Stimulated activated CD4-positive, alpha-beta T cell treated with anti-CD3 and anti-CD28 coated beads, Interleukin-15, amount 100 ng/mL, for 24 hours (primary cell): ENCODE measurements around the gene ZNF747.
A peak's percentile ranks its signal among the peaks of the same experiment; 100 is the strongest.

Experiments used
- DNase-seq: peaks from one replicate; pipeline ENCODE4 v3.0.0-alpha.2; 2020

The ZNF747 gene

DNA sequence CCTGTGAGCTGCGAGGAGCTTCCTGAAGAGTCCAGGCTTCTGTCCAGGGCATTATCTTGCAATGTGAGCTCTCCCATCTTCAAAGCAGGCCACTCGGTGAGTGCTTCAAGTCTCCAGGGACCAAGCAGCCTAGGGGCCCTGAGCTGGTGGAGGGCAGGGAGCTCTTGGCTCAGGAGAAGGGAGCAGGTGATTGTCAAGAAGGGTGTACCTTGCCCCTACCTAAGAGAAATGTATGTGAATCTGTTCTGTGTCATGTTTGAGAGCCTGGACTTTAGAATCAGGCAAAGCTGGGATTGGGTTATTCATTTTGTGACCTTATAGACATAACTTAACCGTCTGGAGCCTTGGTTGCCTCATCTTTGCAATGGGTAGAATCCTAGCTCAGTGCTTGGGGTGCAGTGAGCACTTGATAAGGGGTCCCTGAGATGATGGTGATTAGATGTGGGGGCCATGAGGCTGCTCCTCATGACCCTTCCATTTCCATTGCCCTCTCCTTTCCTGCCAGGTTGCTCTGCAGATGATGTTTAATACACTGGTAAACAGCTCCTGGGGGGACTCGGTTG lies 24.2 kb downstream of the ZNF747 start:
- no peak for DNase-seq

DNA sequence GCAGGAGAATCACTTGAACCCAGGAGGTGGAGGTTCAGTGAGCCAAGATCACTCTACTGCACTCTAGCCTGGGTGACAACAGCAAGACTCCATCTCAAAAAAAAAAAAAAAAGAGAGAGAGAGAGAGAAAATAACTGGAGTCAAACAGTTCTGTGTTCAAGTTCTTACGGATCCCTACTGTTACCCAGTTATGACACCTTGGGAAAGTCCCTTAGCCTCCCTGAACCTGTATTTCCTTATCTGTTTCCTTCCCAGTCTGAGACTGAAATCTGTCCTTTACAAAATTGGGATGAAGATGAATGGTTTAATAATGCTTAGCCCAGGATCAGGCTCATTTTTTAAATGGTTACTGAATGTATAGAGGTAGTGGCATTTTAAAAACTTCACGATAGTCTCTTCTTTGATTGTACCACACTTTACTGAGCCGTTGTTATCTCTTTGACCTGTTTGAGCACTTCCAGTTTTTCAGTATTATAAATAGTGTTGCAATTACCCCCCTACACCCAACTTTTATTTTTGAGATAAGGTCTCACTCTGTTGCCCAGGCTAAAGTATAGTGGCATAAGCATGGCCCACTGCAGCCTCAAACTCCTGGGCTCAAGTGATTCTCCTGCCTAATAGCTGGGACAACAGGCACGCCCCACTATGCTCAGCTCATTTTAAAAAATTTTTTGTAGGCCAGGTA lies 25.4 kb downstream of the ZNF747 start:
- DNase-seq: no peak

GRCh38 chr16:30503403-30504296 lies 31.0 kb downstream of the ZNF747 start:
- DNase-seq: no peak

- DNase-seq: no peak
These were observed 35.4 kb downstream of the ZNF747 start for GRCh38 chr16:30499284-30499683.

DNA sequence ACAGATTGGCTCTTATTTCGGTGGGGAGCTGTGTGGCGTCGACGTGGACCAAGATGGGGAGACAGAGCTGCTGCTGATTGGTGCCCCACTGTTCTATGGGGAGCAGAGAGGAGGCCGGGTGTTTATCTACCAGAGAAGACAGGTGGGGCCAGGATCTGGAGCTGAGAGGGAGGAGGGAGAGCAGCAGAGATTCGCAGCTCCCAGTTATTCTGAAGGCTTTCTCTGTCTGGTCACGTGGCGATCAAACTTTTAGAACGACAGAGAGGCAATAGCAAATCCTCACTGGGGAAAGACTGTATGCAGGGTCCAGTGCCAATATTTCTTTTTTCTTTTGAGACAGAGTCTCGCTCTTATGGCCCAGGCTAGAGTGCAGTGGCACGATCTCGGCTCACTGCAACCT lies 39.9 kb downstream of the ZNF747 start:
- no peak for DNase-seq

GRCh38 chr16:30493941-30494488 lies 40.6 kb downstream of the ZNF747 start:
- DNase-seq: no peak

DNA sequence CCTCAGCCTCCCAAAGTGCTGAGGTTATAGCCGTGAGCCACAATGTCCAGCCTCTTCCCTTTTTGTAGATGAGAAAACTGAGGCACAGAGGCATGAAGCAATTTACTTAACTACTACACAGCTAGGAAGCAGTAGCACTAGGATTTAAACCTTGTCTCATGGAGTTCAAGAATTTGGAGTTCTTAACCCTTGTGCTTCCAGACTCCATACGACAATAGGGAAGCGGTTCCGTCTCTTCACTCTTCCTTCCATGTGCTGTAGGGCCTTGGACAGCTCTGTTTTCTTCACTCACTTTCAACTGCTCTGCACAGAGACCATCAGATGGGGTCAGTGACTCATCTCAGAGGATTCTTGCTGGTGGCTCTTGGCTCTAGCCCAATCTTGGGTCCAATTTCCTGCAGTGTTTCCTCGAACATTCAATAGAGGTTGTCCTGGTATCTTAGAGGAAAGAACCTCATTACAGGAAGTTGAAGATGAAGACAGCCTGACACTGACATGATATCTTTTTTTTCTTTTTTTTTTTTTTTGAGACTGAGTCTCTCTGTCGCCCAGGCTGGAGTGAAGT lies 42.8 kb downstream of the ZNF747 start:
- peak; percentile 39 for DNase-seq

- DNase-seq: no peak
These were observed 43.4 kb downstream of the ZNF747 start for GRCh38 chr16:30491229-30491628.

GRCh38 chr16:30490210-30490609 lies 44.4 kb downstream of the ZNF747 start:
- no peak for DNase-seq

GRCh38 chr16:30488764-30489605 lies 45.7 kb downstream of the ZNF747 start:
- no peak for DNase-seq

DNA sequence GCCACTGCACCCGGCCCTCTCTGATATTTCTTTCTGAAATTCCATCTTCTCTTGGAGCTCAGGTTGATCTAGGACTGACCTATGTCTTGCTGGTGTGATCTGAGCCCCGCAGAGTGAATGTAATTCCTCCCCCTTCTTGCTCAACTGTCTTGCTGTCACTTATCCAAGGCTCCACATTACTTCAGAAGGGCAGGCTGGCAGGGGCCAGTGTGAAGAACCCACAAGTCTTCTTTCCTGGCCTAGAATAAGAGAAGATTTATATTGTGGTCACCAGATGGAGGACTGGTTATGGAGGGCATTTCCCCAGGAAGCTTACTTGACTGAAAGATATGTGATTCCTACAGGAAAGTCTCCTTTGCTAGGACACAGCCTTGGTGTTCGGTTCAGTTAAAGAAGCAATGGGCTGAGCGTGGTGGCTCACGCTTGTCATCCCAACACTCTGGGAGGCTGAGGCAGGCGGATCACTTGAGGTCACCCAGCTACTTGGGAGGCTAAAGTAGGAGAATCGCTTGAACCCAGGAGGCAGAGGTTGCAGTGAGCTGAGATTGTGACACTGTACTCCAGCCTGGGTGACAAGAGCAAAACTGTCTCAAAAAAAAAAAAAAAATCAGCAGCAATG lies 48.7 kb downstream of the ZNF747 start:
- no peak for DNase-seq

DNA sequence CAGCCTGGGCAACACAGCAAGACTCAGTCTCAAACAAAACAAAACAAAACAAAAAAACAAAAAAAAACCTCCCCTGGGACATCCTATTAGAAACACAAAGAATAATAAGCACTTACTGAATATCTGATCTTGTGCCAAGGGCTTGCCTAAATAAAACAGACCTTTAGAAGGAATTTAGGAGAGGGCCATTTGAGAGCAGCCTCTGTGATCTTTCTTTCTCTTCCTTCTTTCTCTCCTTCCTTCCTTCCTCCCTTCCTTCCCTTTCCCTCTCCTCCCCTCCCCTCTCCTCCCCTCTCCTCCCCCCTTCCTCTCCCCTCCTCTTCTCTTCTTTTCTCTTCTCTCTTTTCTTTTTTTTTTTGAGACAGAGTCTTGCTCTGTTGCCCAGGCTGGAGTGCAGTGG lies 49.8 kb downstream of the ZNF747 start:
- no peak for DNase-seq

GRCh38 chr16:30482366-30482765 lies 52.3 kb downstream of the ZNF747 start:
- no peak for DNase-seq

DNA sequence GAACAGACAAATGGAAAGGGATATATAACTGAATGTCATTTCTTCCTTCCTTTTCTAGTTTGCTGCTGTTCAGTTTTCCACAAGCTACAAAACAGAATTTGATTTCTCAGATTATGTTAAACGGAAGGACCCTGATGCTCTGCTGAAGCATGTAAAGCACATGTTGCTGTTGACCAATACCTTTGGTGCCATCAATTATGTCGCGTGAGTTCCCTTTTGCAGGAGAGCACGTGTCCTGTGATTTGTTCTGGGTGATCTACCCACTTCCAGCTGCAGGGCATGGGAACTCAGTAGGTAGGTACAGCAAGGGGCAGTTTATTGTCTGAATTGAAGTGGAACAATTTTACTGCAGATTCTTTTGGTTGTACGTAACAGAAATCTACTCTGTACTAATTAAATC lies 53.3 kb downstream of the ZNF747 start:
- no peak for DNase-seq
